G401 (cell line): Measurements from ENCODE around the gene SMIM22. TPM values are rescaled to one million over a fixed set of nuclear protein-coding genes. Genes with fewer than 3 reads are reported as not detected.

ENCODE experiments used
- total RNA-seq: library from RNA; depleted of rRNA; stranded (reverse); fragments of >200 nt; shearing (Covaris generic); gene quantifications from 2 replicates; pipeline ENCODE4 v1.2.3, GENCODE V29; 2014; rRNA removed

The SMIM22 gene
- total RNA-seq, 1 experiment from 2014 or later = not detected

Other genes starting within 250 kb of the SMIM22 start
- 0.17 TPM in 1 of 2 replicates, not detected in the other for gene C16orf96, start 239.0 kb upstream of the SMIM22 start, total RNA-seq
- 12.4 and 15.6 TPM in 2 replicates for gene UBALD1, start 180.5 kb upstream of the SMIM22 start, total RNA-seq
- 13.3 and 21.4 TPM in 2 replicates for gene MGRN1, start 170.5 kb upstream of the SMIM22 start, total RNA-seq
- gene NUDT16L1, start 101.8 kb upstream of the SMIM22 start, total RNA-seq = 71.5 and 89.1 TPM in 2 replicates
- gene ANKS3, start 61.1 kb upstream of the SMIM22 start, total RNA-seq = 12.8 and 18.0 TPM in 2 replicates
- not detected in 2 replicates for gene DNAAF8, start 60.8 kb upstream of the SMIM22 start, total RNA-seq
- gene ZNF500, start 28.2 kb upstream of the SMIM22 start, total RNA-seq = 11.0 and 16.2 TPM in 2 replicates
- not detected in 2 replicates for gene SEPTIN12, start 7.0 kb upstream of the SMIM22 start, total RNA-seq
- 25.9 and 30.4 TPM in 2 replicates for gene ROGDI, start 7.3 kb downstream of the SMIM22 start, total RNA-seq
- gene GLYR1, start 51.9 kb downstream of the SMIM22 start, total RNA-seq = 79.9 and 82.0 TPM in 2 replicates
- gene UBN1, start 52.1 kb downstream of the SMIM22 start, total RNA-seq = 22.6 and 24.7 TPM in 2 replicates
- 33.2 and 41.0 TPM in 2 replicates for gene PPL, start 141.8 kb downstream of the SMIM22 start, total RNA-seq
- gene SEC14L5, start 163.0 kb downstream of the SMIM22 start, total RNA-seq = 0.10 and 0.86 TPM in 2 replicates
- gene NAGPA, start 238.6 kb downstream of the SMIM22 start, total RNA-seq = 23.1 and 31.6 TPM in 2 replicates